ENCODE measurements around the gene STIP1.

STIP1 gene

DNA sequence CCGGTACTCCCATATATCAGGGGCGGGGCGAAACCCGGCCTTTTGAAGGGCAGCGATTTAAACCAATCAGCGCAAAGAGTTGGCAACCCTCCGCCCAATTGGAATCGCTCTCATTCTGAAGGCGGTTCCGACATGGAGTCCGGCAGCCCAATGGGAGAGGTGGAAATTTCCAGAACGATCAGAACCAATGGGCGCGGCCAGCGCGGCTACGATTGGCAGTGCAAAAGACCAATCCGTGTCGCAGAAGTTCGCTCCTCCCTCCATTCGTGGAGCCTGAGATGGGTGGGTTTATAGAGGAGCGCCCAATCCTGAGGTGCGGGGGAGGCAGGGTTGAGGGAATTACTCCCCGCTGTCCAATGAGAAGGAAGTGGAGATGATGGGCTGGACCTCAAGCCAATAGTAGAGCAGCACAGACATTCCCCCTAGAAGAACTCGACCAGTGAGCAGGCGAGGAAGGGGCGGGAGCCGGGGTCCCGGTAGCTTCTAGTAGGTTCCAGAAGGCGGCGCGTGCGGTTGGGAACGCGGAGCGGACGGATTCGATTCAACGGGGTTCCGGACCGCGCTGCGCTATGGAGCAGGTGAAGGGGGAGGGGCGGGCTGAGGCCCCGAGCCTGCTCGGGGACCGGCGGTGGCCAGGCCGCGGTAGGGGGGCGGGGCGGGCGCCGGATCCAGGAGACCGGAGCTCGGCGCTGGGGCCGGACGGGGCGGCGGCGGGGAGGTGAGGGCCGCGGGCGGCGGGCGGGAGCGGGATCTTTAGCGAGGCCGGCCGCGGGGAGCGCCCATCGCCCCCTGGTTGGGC is at the start of gene STIP1:
Gene STIP1, plus strand, starts transcription at position 479 of the 799 bp plus-strand sequence. Its CDS starts 91 bp downstream, at position 570.
- peak; percentile 100 for DNase-seq

DNA sequence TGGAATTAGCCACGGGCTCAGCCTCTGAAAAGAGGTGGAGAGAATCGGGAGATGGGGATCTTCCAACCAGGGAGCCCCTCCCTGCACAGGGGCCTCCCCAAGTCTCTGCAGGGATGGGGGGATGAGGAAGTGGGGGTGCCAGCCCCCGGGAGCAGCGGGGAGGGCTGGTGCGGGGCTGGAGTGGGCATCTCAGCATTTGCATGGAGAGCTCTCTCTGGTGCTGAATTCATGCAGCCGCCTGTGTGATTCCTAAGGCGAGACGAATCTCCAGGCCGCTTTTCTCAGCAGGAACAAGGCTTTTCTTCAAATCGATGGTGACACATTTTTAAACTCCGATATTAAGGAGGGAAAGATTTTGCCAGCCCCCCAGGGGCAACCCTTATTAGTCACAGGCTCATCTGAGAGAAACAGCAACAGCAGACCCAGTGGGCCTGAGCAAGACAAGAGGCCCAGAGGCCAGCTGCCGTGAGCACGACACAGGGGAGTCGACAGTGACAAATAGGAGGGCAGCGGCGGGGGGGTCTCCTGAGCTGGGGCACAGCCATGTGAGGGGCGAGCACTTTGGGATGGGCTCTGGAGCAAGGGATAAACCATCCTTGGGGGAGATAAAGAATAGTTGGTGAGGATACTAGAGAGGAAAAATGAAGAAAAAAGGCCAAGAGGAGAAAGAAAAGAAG is 49.1 kb upstream of the STIP1 start:
- no peak for DNase-seq

DNA sequence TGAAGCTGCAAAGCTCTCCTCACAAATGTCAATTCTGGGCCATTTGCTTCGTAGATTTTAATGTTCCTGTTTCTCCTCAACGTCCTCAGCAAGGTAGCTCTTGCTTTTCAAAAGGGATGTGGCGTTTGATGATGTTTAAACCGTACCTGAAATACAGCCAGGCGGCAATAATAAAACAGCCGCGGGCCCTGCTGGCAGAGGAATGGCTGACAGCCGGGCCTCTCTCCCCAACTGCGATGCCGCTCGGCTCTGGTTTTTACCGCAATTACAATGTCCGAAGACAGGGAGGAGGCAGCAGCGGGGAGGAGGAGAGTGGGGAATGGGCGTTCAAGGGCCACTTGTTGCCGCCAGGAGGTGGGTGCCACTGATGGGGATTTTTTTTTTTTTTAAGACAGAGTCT is 47.6 kb upstream of the STIP1 start:
- DNase-seq: no peak

- DNase-seq: no peak
Measured at GRCh38 chr11:64139049-64139448, 46.9 kb upstream of the STIP1 start.

GRCh38 chr11:64140082-64140481 is 45.9 kb upstream of the STIP1 start:
- no peak for DNase-seq

- DNase-seq: no peak
Measured at GRCh38 chr11:64141081-64141783, 44.7 kb upstream of the STIP1 start.

GRCh38 chr11:64144587-64145472 is 41.1 kb upstream of the STIP1 start:
- DNase-seq: no peak

DNA sequence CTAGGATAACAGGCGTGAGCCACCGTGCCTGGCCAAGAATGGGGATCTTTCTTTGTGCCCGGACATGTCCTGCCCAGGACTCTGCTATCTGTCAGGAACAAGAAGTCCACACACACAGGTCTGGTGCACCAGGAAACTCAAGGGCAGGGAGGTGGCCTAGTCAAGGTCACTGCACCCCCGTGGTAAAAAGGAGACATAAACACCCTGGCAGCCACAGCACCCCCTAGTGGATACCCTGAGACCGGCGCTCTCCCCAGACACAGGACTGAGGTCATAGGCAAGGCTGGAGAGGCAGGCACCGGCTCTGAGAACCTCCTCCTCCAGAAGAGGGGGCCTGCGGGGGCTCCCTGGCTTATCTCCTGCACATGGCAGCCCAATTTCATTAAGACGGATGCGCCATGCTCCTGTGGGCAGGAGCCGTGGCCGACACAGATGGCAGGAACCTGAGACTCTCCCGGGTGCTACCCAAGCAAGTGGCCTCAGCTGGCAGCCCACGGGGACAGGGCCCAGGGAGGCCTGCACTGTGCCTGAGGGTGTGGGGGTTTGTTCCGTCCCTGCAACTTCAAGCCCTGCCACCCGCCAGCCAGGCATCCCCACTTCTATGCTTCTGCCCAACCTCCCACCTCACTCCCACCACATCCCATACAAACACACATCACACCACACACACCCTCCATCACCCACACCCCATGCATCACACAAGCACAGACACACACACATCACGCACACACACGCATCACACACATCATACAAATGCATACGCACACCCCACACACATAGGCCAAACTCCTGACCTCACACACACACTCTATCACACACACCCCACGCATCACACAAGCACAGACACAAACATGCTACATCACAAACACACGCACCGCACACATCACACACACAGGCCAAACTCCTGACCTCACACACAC is 39.7 kb upstream of the STIP1 start:
- DNase-seq: peak; percentile 70

DNA sequence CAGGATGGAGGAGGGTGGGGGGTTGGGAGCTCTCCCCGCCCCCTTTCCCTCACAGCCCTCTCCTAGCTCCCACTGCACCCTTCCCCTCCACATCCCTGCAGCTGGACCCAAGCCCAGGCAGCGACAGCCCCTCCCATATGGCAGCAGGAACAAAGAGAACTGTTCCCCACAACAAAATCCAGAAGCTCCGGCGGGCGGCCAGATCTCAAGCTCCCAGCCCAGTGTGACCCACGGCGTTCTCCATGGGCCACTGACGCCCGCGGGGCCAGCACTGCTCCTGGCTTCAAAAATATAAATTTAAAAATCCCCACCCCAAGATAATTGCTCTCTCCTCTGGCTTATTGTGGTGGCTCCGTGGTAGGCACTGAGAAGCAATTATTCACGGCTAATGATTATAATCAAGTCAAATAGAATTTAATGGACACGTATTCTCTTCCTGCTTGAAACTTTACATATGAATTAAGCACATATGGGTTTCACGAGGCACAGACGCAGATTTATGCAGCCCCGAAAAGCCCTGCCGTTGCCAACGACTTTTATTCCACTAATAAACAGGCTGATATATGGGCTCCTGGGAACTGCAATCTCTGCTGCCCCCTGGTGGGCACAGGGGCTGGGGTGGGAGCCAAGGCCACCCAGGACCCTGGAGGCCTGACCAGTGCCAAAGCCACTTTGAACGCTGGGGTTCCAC is 37.6 kb upstream of the STIP1 start:
- peak; percentile 74 for DNase-seq

DNA sequence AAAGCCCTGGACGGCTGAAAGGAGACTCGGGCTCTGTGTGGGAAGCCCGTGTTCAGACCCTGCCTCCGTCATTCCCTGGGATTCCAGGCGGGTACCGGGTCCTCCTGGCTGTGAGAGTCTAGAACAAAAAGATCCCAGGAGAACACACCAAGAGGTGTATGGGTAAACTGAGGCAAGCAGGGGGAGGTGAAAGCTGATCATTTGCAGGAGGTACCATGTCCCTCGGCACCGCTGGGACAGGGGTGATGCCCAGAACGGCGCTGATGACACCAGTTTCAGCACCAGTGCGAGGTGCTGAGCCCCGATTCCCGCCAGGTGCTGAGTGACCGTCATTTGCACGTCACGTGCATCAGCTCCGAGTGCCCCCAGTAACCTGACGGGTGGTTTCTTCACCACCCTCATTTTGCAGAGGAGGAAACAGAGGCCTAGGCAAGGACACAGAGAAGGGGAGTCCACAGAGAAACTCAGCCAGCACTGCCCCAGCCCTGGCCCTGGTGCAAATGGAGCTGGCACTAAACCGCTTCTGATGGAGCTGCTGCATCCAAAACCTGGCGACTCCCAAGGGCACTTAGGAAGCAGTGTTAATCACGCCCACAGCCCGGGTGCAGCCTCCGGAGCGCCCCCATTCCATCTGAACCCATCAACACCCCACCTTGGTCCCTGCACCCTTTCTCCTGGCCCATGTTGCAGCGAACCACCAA is 36.9 kb upstream of the STIP1 start:
- no peak for DNase-seq

DNA sequence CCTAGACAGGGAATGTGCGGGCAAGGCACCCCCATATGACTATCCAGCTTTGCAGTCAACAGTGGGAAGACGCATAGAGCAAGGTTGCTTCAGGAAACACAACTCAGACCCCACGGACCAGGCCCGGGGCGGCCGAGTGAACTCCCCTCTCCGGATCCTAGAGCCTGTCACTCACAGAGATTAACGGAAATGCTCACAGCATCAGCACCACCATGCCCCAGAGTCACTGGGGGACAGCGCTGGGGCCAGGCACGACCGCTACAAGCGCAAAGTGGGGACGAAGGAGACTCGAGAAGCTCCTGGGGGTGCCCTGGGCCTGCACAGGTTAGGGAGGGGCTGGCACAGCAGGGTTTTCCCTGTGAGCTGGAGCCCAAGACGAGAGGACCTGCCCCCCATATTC is 35.9 kb upstream of the STIP1 start:
- no peak for DNase-seq

- DNase-seq: no peak
Measured at GRCh38 chr11:64150481-64151239, 35.3 kb upstream of the STIP1 start.

- no peak for DNase-seq
Measured at GRCh38 chr11:64151337-64151736, 34.6 kb upstream of the STIP1 start.

DNA sequence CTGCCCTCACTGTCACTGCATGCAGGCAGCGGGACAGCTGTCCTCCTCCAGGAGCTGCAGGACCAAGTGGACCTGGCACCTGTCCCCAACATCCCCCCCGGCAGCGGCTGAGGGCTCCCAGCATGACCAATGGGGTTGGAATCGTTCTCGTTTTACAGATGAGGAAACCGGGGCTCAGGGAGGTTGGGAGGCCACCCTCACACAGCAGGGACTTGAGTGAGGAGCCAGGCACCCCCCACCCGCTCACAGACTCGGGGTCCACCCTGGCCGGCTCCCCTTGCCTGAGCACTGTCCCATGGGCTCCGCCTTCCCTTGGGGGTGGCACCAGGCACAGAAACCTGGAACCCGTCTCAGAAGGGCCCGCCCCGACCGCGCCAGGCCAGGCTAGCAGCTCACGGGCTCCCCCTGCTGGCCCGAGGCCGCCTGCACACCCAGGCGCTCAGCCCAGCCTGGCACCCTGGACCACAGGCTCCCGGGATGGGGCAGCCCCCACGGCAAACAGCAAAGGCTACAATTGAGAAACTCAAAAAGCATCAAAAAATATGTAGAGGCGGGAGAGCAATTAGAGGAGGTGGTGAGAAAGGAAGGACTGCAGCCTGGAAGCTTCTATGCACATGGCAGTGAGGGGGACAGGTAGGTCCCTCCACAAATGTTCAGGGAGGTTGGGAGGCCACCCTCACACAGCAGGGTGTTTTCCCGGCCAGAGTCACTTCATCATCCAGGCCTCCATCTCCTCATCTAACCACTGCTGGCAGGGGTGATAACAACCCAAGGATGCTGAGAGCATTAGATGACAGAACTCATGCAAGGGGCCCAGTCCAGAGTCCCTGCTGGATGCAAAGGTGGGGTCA is 32.9 kb upstream of the STIP1 start:
- DNase-seq: peak; percentile 70

GRCh38 chr11:64153812-64154211 is 32.2 kb upstream of the STIP1 start:
- no peak for DNase-seq

GRCh38 chr11:64156235-64157011 is 29.5 kb upstream of the STIP1 start:
- no peak for DNase-seq

- no peak for DNase-seq
Measured at GRCh38 chr11:64157631-64158394, 28.2 kb upstream of the STIP1 start.
